Measurements from ENCODE around the gene SPTBN5. TPM values are rescaled to one million over a fixed set of nuclear protein-coding genes. Genes with fewer than 3 reads are reported as not detected.

SPTBN5 gene
- total RNA-seq, 2 donors from 2014 or later, result 2.0 to 2.8 TPM

DNA sequence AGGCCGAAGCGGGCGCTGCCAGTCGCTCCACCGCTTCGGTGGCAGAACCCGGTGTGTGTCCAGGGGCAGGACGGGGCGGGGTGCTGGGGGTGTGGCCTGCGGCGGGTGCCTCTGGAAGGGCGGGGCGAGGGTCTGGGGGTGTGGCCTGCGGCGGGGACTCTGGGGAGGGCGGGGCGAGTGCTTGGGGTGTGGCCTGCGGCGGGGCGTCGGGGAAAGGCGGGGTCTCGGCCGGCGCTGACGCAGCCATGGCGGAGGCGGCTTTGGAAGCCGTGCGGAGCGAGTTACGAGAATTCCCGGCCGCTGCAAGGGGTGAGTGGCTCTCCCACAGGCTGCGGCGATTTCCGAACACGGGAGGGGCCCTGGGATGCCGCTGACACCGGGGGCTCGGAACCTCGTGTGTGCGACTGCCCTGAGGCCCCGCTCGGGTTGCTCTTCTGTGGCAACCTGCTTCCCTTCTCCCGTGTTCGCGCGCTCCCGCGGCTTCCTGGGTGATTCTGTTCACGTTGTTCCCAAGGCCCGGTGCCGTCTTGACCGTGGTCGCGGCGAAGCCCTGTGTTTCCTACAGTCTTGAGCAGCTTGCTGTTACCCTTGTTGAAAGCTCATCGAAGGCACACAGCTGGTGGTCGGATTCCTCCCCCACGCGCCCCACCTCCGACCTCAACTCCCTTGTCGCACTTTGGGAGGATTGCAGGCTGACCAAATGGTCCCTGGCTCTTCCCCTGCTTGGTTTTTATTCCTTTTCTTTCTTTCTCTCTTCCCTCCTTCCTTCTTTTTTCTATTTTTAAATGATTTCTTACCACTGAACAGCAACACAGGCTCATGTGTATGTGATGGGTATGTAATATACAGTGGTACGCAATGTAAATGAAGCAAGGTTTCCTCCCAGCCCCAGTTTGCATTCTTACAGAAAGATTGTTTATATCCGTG, 65.7 kb downstream of the SPTBN5 start, which contains the start of gene JMJD7:
Gene JMJD7, plus strand, starts transcription at position 213 of the 927 bp plus-strand sequence. Its CDS starts 33 bp downstream, at position 246.
- Histone ChIP-seq H3K4me3 (ENCODE audit: low read length) (peak within 1 kb of the TSS; percentile 94), H3K27ac (ENCODE audit: low read depth, low read length) (peak within 1 kb of the TSS; percentile 70), H3K36me3 (ENCODE audit: control insufficient read depth, insufficient read depth, low read length) (no peaks in the 10 kb centered on the region), H3K27me3 (ENCODE audit: control insufficient read depth, insufficient read depth, low read length, poor library complexity, severe bottlenecking) (no peaks in the 10 kb centered on the region), H3K9ac (ENCODE audit: extremely low read depth, low read length, poor library complexity, severe bottlenecking) (peak within 1 kb of the TSS; percentile 90), H3K9me3 (ENCODE audit: control insufficient read depth, low read length) (no peaks in the 10 kb centered on the region), H3K4me1 (ENCODE audit: control insufficient read depth, insufficient read depth, low read length) (peaks cover 4% of the 10 kb centered on the region)
- peaks cover 5% of the 10 kb centered on the region for H3K4me1 Mint-ChIP-seq
- TF ChIP-seq, protein P1, sequence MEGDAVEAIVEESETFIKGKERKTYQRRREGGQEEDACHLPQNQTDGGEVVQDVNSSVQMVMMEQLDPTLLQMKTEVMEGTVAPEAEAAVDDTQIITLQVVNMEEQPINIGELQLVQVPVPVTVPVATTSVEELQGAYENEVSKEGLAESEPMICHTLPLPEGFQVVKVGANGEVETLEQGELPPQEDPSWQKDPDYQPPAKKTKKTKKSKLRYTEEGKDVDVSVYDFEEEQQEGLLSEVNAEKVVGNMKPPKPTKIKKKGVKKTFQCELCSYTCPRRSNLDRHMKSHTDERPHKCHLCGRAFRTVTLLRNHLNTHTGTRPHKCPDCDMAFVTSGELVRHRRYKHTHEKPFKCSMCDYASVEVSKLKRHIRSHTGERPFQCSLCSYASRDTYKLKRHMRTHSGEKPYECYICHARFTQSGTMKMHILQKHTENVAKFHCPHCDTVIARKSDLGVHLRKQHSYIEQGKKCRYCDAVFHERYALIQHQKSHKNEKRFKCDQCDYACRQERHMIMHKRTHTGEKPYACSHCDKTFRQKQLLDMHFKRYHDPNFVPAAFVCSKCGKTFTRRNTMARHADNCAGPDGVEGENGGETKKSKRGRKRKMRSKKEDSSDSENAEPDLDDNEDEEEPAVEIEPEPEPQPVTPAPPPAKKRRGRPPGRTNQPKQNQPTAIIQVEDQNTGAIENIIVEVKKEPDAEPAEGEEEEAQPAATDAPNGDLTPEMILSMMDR (conservative IDR thresholded peaks at IDR 0.05), result no peak
- peak within 1 kb of the TSS; percentile 82 for H3K4me3 Mint-ChIP-seq
- H3K36me3 Mint-ChIP-seq (ENCODE audit: low read depth), result peaks cover 21% of the 10 kb centered on the region
- 1 to 2% methylated on average over 31 to 66 of the region's 66 CpGs for WGBS, 2 experiments (ENCODE audit: insufficient coverage in 1 of 2, insufficient read length in 1 of 2)
- H3K27ac Mint-ChIP-seq, result peak within 1 kb of the TSS; percentile 87
- peaks cover 3% of the 10 kb centered on the region for H3K27me3 Mint-ChIP-seq (ENCODE audit: insufficient read depth)
- no peaks in the 10 kb centered on the region for H3K9me3 Mint-ChIP-seq
- DNase-seq, result peak; percentile 99

DNA sequence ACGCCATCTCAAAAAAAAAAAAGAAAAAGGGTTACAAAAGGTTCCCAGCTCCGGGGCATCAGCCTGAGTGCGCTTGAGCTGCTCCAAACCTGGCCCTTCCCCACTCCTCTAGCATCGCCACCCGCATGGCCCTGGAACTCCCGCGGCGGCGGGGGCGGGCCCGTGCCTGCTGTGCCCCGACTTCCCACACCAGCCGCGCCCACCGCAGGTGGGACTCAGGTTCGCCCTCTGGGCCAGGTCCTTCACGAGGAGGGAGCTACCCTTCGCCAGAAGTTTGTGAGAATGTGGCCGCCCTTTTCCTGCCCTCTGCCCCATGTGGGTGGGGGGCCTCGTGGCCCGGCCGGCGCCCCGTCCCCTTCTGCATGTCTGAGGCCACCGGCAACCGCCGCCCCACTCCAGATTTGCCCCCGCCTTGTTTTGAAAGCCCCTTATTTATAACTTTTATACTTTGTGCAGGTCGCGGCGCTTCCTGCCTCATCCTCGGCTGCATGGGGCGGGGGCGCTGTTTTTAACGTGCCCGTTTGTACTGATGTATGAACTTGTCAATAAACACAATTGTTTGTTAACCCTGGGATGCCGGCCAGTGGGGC, 66.5 kb downstream of the SPTBN5 start:
- Mint-ChIP-seq H3K27ac (peak overlapping the region; percentile 58), H3K36me3 (ENCODE audit: low read depth) (peaks cover 21% of the 10 kb centered on the region), H3K27me3 (ENCODE audit: insufficient read depth) (peaks cover 3% of the 10 kb centered on the region), H3K9me3 (no peaks in the 10 kb centered on the region), H3K4me3 (peak overlapping the region; percentile 82), H3K4me1 (peaks cover 5% of the 10 kb centered on the region)
- H3K36me3 ChIP-seq (ENCODE audit: control insufficient read depth, insufficient read depth, low read length), result no peaks in the 10 kb centered on the region
- H3K9me3 ChIP-seq (ENCODE audit: control insufficient read depth, low read length), result no peaks in the 10 kb centered on the region
- no peak overlapping the region for H3K27ac ChIP-seq (ENCODE audit: low read depth, low read length)
- peak overlapping the region; percentile 94 for H3K4me3 ChIP-seq (ENCODE audit: low read length)
- H3K27me3 ChIP-seq (ENCODE audit: control insufficient read depth, insufficient read depth, low read length, poor library complexity, severe bottlenecking), result no peaks in the 10 kb centered on the region
- peak; percentile 83 for DNase-seq
- peaks cover 4% of the 10 kb centered on the region for H3K4me1 ChIP-seq (ENCODE audit: control insufficient read depth, insufficient read depth, low read length)
- H3K9ac ChIP-seq (ENCODE audit: extremely low read depth, low read length, poor library complexity, severe bottlenecking), result no peak overlapping the region
- TF ChIP-seq, protein P1 (conservative IDR thresholded peaks at IDR 0.05), result no peak
- WGBS, 2 experiments (ENCODE audit: insufficient coverage in 1 of 2, insufficient read length in 1 of 2), result 4 to 10% methylated on average over 15 to 37 of the region's 37 CpGs

DNA sequence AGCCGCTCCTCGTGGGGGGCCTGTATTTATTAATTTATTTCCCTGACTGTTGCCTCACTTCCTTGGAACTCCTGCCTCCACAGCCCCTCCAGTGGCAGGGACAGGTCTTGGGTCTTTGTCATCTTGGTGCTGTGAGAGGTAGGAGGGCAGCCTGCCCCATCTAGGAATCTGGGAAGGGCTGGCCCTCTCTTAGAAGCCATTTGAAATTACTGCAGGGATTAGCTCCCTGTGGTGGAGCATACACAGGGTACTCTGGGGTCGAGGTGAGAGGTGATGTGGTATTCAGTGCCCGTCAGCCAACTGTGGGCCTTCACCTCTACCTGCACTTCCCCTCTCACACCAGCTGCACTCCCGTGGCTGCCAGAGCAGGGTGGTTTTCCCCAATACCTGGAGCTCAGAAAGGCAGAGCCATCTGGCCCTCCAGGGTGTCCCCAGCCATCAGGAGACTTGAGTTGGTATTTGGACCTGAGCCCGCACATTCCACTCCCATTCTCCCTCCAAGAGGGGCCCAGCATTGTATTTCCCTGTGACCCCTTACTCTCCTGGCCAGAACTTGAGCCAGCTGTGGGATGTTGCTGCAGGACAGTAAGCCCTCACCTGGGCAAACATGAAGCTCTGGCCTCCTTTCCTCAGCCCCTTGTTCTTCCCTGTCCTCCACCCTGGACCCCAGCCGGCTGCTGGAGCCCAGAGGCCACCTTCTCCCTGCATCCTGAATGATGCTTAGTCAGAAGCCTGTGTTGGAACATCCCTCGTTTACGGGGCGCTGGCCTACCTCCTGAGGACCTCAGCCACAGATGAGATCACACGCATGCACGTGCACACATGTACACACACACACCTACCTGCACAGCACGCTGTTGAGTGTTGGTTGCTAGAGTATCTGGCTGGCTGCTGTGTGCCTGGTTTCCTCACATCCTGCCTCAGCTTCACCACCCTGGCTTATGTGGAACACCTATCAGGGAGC, 68.0 kb downstream of the SPTBN5 start:
- Mint-ChIP-seq H3K36me3 (ENCODE audit: low read depth) (peaks cover 16% of the 10 kb centered on the region), H3K27ac (no peak overlapping the region), H3K9me3 (no peaks in the 10 kb centered on the region), H3K4me3 (peak overlapping the region; percentile 82), H3K4me1 (peaks cover 5% of the 10 kb centered on the region), H3K27me3 (ENCODE audit: insufficient read depth) (peaks cover 3% of the 10 kb centered on the region)
- DNase-seq, result peak; percentile 61
- Histone ChIP-seq H3K4me3 (ENCODE audit: low read length) (no peak overlapping the region), H3K9me3 (ENCODE audit: control insufficient read depth, low read length) (no peaks in the 10 kb centered on the region), H3K4me1 (ENCODE audit: control insufficient read depth, insufficient read depth, low read length) (peaks cover 4% of the 10 kb centered on the region), H3K9ac (ENCODE audit: extremely low read depth, low read length, poor library complexity, severe bottlenecking) (no peak overlapping the region), H3K27me3 (ENCODE audit: control insufficient read depth, insufficient read depth, low read length, poor library complexity, severe bottlenecking) (no peaks in the 10 kb centered on the region), H3K27ac (ENCODE audit: low read depth, low read length) (no peak overlapping the region), H3K36me3 (ENCODE audit: control insufficient read depth, insufficient read depth, low read length) (no peaks in the 10 kb centered on the region)
- TF ChIP-seq, protein P1 (conservative IDR thresholded peaks at IDR 0.05), result peak; percentile 19
- WGBS, 2 experiments (ENCODE audit: insufficient coverage in 1 of 2, insufficient read length in 1 of 2), result 82 to 95% methylated on average over 6 to 13 of the region's 13 CpGs
